ENCODE results near the gene KLHL1. TPM values are rescaled to one million over a fixed set of nuclear protein-coding genes. Genes with fewer than 3 reads are reported as not detected.

Gene KLHL1
- total and polyA plus RNA-seq, 2 of the 13 experiments (the other 11 are each of a cell fraction or from before 2014, with no cell fraction given): 0.01 TPM; not detected in 1

DNA sequence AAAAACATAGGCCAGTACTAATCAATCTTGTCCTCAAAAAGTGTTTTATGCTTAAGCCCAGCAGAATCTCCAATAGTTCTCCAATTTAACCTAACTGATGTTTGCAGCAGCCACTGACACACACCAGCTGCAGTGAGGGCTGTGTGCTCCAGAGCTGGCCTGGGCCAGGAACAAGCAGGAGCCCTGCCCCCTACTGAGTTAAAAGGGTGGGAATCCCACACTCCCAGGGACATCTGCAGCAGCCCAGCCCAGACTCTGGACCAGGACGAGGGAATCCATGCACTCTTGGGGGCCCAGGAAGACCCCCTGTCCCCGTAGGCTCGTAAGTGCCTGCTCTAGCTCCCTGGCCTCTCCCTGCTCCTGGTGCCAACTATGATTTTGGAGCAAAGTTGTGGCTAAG is 92.1 kb downstream of the KLHL1 start:
- no peak for FAIRE-seq

More for the DNA sequence above, 92.1 kb downstream of the KLHL1 start:
- ATAC-seq: no peak
- in situ Hi-C loops (cut with HindIII; ENCODE audit: extremely low pct_ligation_motif_present, low pct_unique_long_range_greater_than_20kb) (no loop called here), intact Hi-C loops (cut with micrococcal nuclease; ENCODE audit: unreplicated experiment) (no loop called here)
- Histone ChIP-seq H3K4me2 (ENCODE audit: low read depth, low read length) (no peak overlapping the region), H2AFZ (ENCODE audit: low read length) (no peak overlapping the region), H3K36me3 (replicated peaks in 1 of 2; ENCODE audit: control insufficient read depth in 1 of 2, insufficient read depth in 2 of 2, low read length in 2 of 2) (no peaks in the 10 kb centered on the region), H3K4me3 (replicated peaks in 1 of 3; ENCODE audit: insufficient read depth in 1 of 3, low read depth in 2 of 3, low read length in 3 of 3) (no peak overlapping the region), H3K79me2 (ENCODE audit: insufficient read depth, low read length) (no peaks in the 10 kb centered on the region), H4K20me1 (ENCODE audit: insufficient read depth, low read length) (no peaks in the 10 kb centered on the region), H3K9ac (ENCODE audit: insufficient read depth, low read depth, low read length) (no peak overlapping the region), H3K9me3 (ENCODE audit: low read length) (peaks cover 5% of the 10 kb centered on the region; the same call in 1 of the 2 replicates), H3K4me1 (ENCODE audit: insufficient read depth, low read length) (no peaks in the 10 kb centered on the region), H3K27me3 (ENCODE audit: control insufficient read depth in 1 of 2, insufficient read depth in 2 of 2, low read length in 2 of 2) (no peaks in the 10 kb centered on the region), H3K27ac (ENCODE audit: extremely low read length, insufficient read depth, low read length) (no peak overlapping the region)
- ChIA-PET POLR2A (no interaction called here), CTCF (ENCODE audit: low intra/inter-chr PET ratio, low total read pairs) (no interaction called here)
- BruUV-seq (replicated peaks): no TSS peak
- no peak for DNase-seq (ENCODE audit: low spot score)
- no peak for TF ChIP-seq NCOR1 (IDR thresholded peaks at IDR 0.05; ENCODE audit: borderline replicate concordance, low read length)
- TF ChIP-seq ZNF44 (CRISPR knock-in tag; IDR thresholded peaks at IDR 0.05): no peak
- no peak for TF ChIP-seq TCF7L2 (IDR thresholded peaks at IDR 0.05; ENCODE audit: low read depth, low read length)
- no peak for TF ChIP-seq ZBTB49 (CRISPR knock-in tag; IDR thresholded peaks at IDR 0.05; ENCODE audit: borderline replicate concordance)
- no peak for TF ChIP-seq ZNF850 (CRISPR knock-in tag; conservative IDR thresholded peaks at IDR 0.05)
- TF ChIP-seq RCOR2 (CRISPR knock-in tag; IDR thresholded peaks at IDR 0.05): no peak
- no peak for TF ChIP-seq RBM22 (optimal IDR thresholded peaks at IDR 0.05; ENCODE audit: low read length)
- TF ChIP-seq ZBTB42 (CRISPR knock-in tag; IDR thresholded peaks at IDR 0.05): no peak
- no peak for TF ChIP-seq ZNF350 (CRISPR knock-in tag; IDR thresholded peaks at IDR 0.05; ENCODE audit: borderline replicate concordance, low read depth)
- TF ChIP-seq NONO (IDR thresholded peaks at IDR 0.05): no peak
- TF ChIP-seq NONO (CRISPR knock-in tag; conservative IDR thresholded peaks at IDR 0.05): no peak
- TF ChIP-seq, protein P1, sequence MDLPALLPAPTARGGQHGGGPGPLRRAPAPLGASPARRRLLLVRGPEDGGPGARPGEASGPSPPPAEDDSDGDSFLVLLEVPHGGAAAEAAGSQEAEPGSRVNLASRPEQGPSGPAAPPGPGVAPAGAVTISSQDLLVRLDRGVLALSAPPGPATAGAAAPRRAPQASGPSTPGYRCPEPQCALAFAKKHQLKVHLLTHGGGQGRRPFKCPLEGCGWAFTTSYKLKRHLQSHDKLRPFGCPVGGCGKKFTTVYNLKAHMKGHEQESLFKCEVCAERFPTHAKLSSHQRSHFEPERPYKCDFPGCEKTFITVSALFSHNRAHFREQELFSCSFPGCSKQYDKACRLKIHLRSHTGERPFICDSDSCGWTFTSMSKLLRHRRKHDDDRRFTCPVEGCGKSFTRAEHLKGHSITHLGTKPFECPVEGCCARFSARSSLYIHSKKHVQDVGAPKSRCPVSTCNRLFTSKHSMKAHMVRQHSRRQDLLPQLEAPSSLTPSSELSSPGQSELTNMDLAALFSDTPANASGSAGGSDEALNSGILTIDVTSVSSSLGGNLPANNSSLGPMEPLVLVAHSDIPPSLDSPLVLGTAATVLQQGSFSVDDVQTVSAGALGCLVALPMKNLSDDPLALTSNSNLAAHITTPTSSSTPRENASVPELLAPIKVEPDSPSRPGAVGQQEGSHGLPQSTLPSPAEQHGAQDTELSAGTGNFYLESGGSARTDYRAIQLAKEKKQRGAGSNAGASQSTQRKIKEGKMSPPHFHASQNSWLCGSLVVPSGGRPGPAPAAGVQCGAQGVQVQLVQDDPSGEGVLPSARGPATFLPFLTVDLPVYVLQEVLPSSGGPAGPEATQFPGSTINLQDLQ (CRISPR knock-in tag; IDR thresholded peaks at IDR 0.05): no peak
- no CpG with 5 or more reads among the region's 3 CpGs for WGBS (ENCODE audit: low lambda C conversion rate)
